Loucy (cell line): ENCODE data around the gene KLHL30.

Experiments used
- H2AFZ ChIP-seq: fragments of 200-600 bp; sonication (generic); 2 replicates; pipeline ENCODE4 v1.6.0; 2016; ENCODE audit warnings: antibody characterized with exemption, mild to moderate bottlenecking, low read length, moderate library complexity
- H3F3A ChIP-seq: fragments of 200-600 bp; 2 replicates; pipeline ENCODE4 v1.6.0; 2016; ENCODE audit warnings: antibody characterized with exemption, low read depth, mild to moderate bottlenecking
- H3K27me3 ChIP-seq: fragments of 200-600 bp; sonication (generic); 2 replicates; pipeline ENCODE4 v1.6.1; 2014; ENCODE audit warnings: low read length, mild to moderate bottlenecking; ENCODE audit not compliant: insufficient read depth, poor library complexity, severe bottlenecking
- H3K36me3 ChIP-seq: fragments of 200-600 bp; sonication (generic); 2 replicates; pipeline ENCODE4 v1.6.1; 2016; ENCODE audit warnings: low read length; ENCODE audit not compliant: insufficient read depth
- H3K4me1 ChIP-seq: fragments of 200-600 bp; sonication (generic); 2 replicates; pipeline ENCODE4 v1.5.1; 2014; ENCODE audit warnings: low read length, mild to moderate bottlenecking; ENCODE audit not compliant: insufficient read depth, poor library complexity, severe bottlenecking
- H3K4me2 ChIP-seq: fragments of 200-600 bp; sonication (generic); 2 replicates; pipeline ENCODE4 v1.6.0; 2014; ENCODE audit warnings: antibody characterized with exemption, low read length, low read depth, mild to moderate bottlenecking; ENCODE audit not compliant: poor library complexity, severe bottlenecking
- H3K4me3 ChIP-seq: fragments of 200-600 bp; sonication (generic); 2 replicates; pipeline ENCODE4 v1.5.1; 2014; ENCODE audit warnings: low read length, mild to moderate bottlenecking, mixed read lengths; ENCODE audit not compliant: poor library complexity, severe bottlenecking
- H3K79me2 ChIP-seq: fragments of 200-600 bp; sonication (generic); 2 replicates; pipeline ENCODE4 v1.6.1; 2014; ENCODE audit warnings: low read length; ENCODE audit not compliant: insufficient read depth
- H3K9ac ChIP-seq: fragments of 200-600 bp; sonication (generic); 2 replicates; pipeline ENCODE4 v1.6.0; 2014; ENCODE audit warnings: mild to moderate bottlenecking, low read depth, low read length, moderate library complexity; ENCODE audit not compliant: poor library complexity, severe bottlenecking
- H3K9me2 ChIP-seq: fragments of 200-600 bp; sonication (generic); replicated peaks from 2 replicates; pipeline ENCODE4 v1.6.1; 2016; ENCODE audit warnings: low read depth, low read length, mixed read lengths
- H3K9me3 ChIP-seq: fragments of 200-600 bp; sonication (generic); 2 replicates; pipeline ENCODE4 v1.6.1; 2014; ENCODE audit warnings: mild to moderate bottlenecking, antibody characterized with exemption, low read length, low read depth; ENCODE audit not compliant: insufficient read depth
- H4K20me1 ChIP-seq: fragments of 200-600 bp; sonication (generic); 2 replicates; pipeline ENCODE4 v1.6.0; 2014; ENCODE audit warnings: antibody characterized with exemption, low read length, mild to moderate bottlenecking; ENCODE audit not compliant: insufficient read depth, poor library complexity, severe bottlenecking
- CTCF ChIP-seq: fragments of 200-600 bp; sonication (generic); conservative IDR thresholded peaks from 2 replicates; pipeline ENCODE4 v1.5.1; 2014; ENCODE audit warnings: mild to moderate bottlenecking, antibody characterized with exemption, low read length
- EZH2phosphoT487 ChIP-seq: fragments of 200-600 bp; IDR thresholded peaks from 2 replicates; pipeline ENCODE4 v1.6.1; 2018; ENCODE audit warnings: antibody characterized with exemption, mild to moderate bottlenecking, moderate library complexity, borderline replicate concordance

The KLHL30 gene

GRCh38 chr2:238149841-238150572 lies 11.5 kb downstream of the KLHL30 start:
- H3K4me1 ChIP-seq: no peaks in the 10 kb centered on the region
- H2AFZ ChIP-seq: no peak overlapping the region
- H3K36me3 ChIP-seq: no peaks in the 10 kb centered on the region
- H3K4me3 ChIP-seq: no peak overlapping the region
- H3K27me3 ChIP-seq: no peaks in the 10 kb centered on the region
- H4K20me1 ChIP-seq: no peaks in the 10 kb centered on the region
- no peaks in the 10 kb centered on the region for H3F3A ChIP-seq
- no peak for TF ChIP-seq EZH2phosphoT487
- TF ChIP-seq CTCF: no peak
- no peak overlapping the region for H3K4me2 ChIP-seq
- no peaks in the 10 kb centered on the region for H3K9me2 ChIP-seq
- H3K9ac ChIP-seq: no peak overlapping the region
- no peaks in the 10 kb centered on the region for H3K9me3 ChIP-seq
- no peaks in the 10 kb centered on the region for H3K79me2 ChIP-seq

GRCh38 chr2:238150686-238151085 lies 12.2 kb downstream of the KLHL30 start:
- Histone ChIP-seq H3F3A (no peaks in the 10 kb centered on the region), H3K4me1 (no peaks in the 10 kb centered on the region), H3K9me2 (no peaks in the 10 kb centered on the region), H3K27me3 (no peaks in the 10 kb centered on the region), H3K9ac (no peak overlapping the region), H3K9me3 (no peaks in the 10 kb centered on the region), H2AFZ (no peak overlapping the region), H3K4me3 (no peak overlapping the region), H4K20me1 (no peaks in the 10 kb centered on the region), H3K36me3 (no peaks in the 10 kb centered on the region), H3K79me2 (no peaks in the 10 kb centered on the region), H3K4me2 (no peak overlapping the region)
- no peak for TF ChIP-seq CTCF
- no peak for TF ChIP-seq EZH2phosphoT487

- H3K4me1 ChIP-seq: no peaks in the 10 kb centered on the region
- H3K9me3 ChIP-seq: no peaks in the 10 kb centered on the region
- no peak overlapping the region for H3K4me3 ChIP-seq
- H3K36me3 ChIP-seq: no peaks in the 10 kb centered on the region
- H2AFZ ChIP-seq: no peak overlapping the region
- no peaks in the 10 kb centered on the region for H3K27me3 ChIP-seq
- no peaks in the 10 kb centered on the region for H3K9me2 ChIP-seq
- H3K9ac ChIP-seq: no peak overlapping the region
- TF ChIP-seq EZH2phosphoT487 (no peak), CTCF (no peak)
- no peaks in the 10 kb centered on the region for H4K20me1 ChIP-seq
- no peak overlapping the region for H3K4me2 ChIP-seq
- H3K79me2 ChIP-seq: no peaks in the 10 kb centered on the region
- H3F3A ChIP-seq: no peaks in the 10 kb centered on the region
Observed at GRCh38 chr2:238151205-238151604, 12.7 kb downstream of the KLHL30 start.
